HG02571 (cell line): ENCODE measurements around the gene C10orf105.

Experiments
- ATAC-seq: cut with Tn5 transposase; IDR thresholded peaks from one replicate; pipeline ENCODE4 v1.9.1; 2021; ENCODE audit warnings: mild to moderate bottlenecking, moderate library complexity; ENCODE audit not compliant: unreplicated experiment

C10orf105 gene

GRCh38 chr10:71683301-71683700 is 36.3 kb downstream of the C10orf105 start:
- ATAC-seq, result no peak

GRCh38 chr10:71681977-71682376 is 37.6 kb downstream of the C10orf105 start:
- no peak for ATAC-seq

GRCh38 chr10:71679425-71679824 is 40.2 kb downstream of the C10orf105 start:
- no peak for ATAC-seq

- no peak for ATAC-seq
Observed at GRCh38 chr10:71678057-71678805, 41.3 kb downstream of the C10orf105 start.

GRCh38 chr10:71677261-71677660 is 42.3 kb downstream of the C10orf105 start:
- no peak for ATAC-seq

GRCh38 chr10:71675295-71675970 is 44.1 kb downstream of the C10orf105 start:
- no peak for ATAC-seq

GRCh38 chr10:71671994-71672946 is 47.3 kb downstream of the C10orf105 start:
- no peak for ATAC-seq

- no peak for ATAC-seq
Observed at GRCh38 chr10:71667387-71667752, 52.2 kb downstream of the C10orf105 start.

- no peak for ATAC-seq
Observed at GRCh38 chr10:71666639-71667386, 52.8 kb downstream of the C10orf105 start.

GRCh38 chr10:71665456-71665855 is 54.1 kb downstream of the C10orf105 start:
- no peak for ATAC-seq

- no peak for ATAC-seq
Observed at GRCh38 chr10:71664585-71664984, 55.0 kb downstream of the C10orf105 start.

GRCh38 chr10:71663311-71663710 is 56.3 kb downstream of the C10orf105 start:
- ATAC-seq, result no peak

GRCh38 chr10:71661779-71662336 is 57.7 kb downstream of the C10orf105 start:
- no peak for ATAC-seq
